ENCODE data around the gene SND1.

Gene SND1

GRCh38 chr7:128090492-128090891 is 438.5 kb downstream of the SND1 start:
- H3K27me3 ChIP-seq (ENCODE audit: insufficient read depth, poor library complexity, severe bottlenecking): no peaks in the 10 kb centered on the region
- TF ChIP-seq GABPA (IDR thresholded peaks at IDR 0.05; ENCODE audit: low read depth) (no peak), SPI1 (IDR thresholded peaks at IDR 0.05; ENCODE audit: borderline replicate concordance, low read depth) (no peak), REST (IDR thresholded peaks at IDR 0.05; ENCODE audit: insufficient replicate concordance, low read depth) (no peak), CTCF (IDR thresholded peaks at IDR 0.05; ENCODE audit: insufficient read depth, low read length) (no peak), POLR2AphosphoS5 (IDR thresholded peaks at IDR 0.05; ENCODE audit: low read depth) (no peak)
- no peak overlapping the region for H3K4me3 ChIP-seq (replicated peaks; ENCODE audit: insufficient read depth, low read length)
- no peak for DNase-seq (ENCODE audit: low read depth in 1 of 2, low spot score in 1 of 2)
- H3K27ac ChIP-seq (replicated peaks): no peak overlapping the region

GRCh38 chr7:128091106-128091505 is 439.1 kb downstream of the SND1 start:
- Histone ChIP-seq H3K27ac (replicated peaks) (no peak overlapping the region), H3K27me3 (ENCODE audit: insufficient read depth, poor library complexity, severe bottlenecking) (no peaks in the 10 kb centered on the region), H3K4me3 (replicated peaks; ENCODE audit: insufficient read depth, low read length) (no peak overlapping the region)
- DNase-seq (ENCODE audit: low read depth in 1 of 2, low spot score in 1 of 2): no peak
- TF ChIP-seq POLR2AphosphoS5 (IDR thresholded peaks at IDR 0.05; ENCODE audit: low read depth): no peak
- TF ChIP-seq GABPA (IDR thresholded peaks at IDR 0.05; ENCODE audit: low read depth): no peak
- no peak for TF ChIP-seq REST (IDR thresholded peaks at IDR 0.05; ENCODE audit: insufficient replicate concordance, low read depth)
- TF ChIP-seq CTCF (IDR thresholded peaks at IDR 0.05; ENCODE audit: insufficient read depth, low read length): no peak
- no peak for TF ChIP-seq SPI1 (IDR thresholded peaks at IDR 0.05; ENCODE audit: borderline replicate concordance, low read depth)

GRCh38 chr7:128092221-128092620 is 440.2 kb downstream of the SND1 start:
- no peak overlapping the region for H3K27ac ChIP-seq (replicated peaks)
- no peaks in the 10 kb centered on the region for H3K27me3 ChIP-seq (ENCODE audit: insufficient read depth, poor library complexity, severe bottlenecking)
- DNase-seq (ENCODE audit: low read depth in 1 of 2, low spot score in 1 of 2): no peak
- TF ChIP-seq CTCF (IDR thresholded peaks at IDR 0.05; ENCODE audit: insufficient read depth, low read length): no peak
- no peak for TF ChIP-seq GABPA (IDR thresholded peaks at IDR 0.05; ENCODE audit: low read depth)
- no peak for TF ChIP-seq SPI1 (IDR thresholded peaks at IDR 0.05; ENCODE audit: borderline replicate concordance, low read depth)
- TF ChIP-seq POLR2AphosphoS5 (IDR thresholded peaks at IDR 0.05; ENCODE audit: low read depth): no peak
- no peak overlapping the region for H3K4me3 ChIP-seq (replicated peaks; ENCODE audit: insufficient read depth, low read length)

Data from HL-60 (cell line).